Activated CD4-positive, alpha-beta T cell treated with anti-CD3 and anti-CD28 coated beads, Interleukin-2, Interleukin-4, amounts not matched to agents 100 ng/mL and 50 ng/mL, durations not matched to agents 16 hours and 8 hours (primary cell): ENCODE results near the gene POLR1E.

ENCODE experiments used
- DNase-seq: peaks from one replicate; pipeline ENCODE4 v3.0.0-alpha.2; 2020; ENCODE audit warnings: low spot score

The POLR1E gene

GRCh38 chr9:37485389-37486255 is at the start of gene POLR1E:
POLR1E (plus strand) TSS chr9:37485948; CDS start chr9:37486048, 100 bp downstream.
- DNase-seq, result peak; percentile 98

GRCh38 chr9:37436540-37436939 is 49.2 kb upstream of the POLR1E start:
- no peak for DNase-seq

- no peak for DNase-seq
These were observed 48.7 kb upstream of the POLR1E start for GRCh38 chr9:37437010-37437409.

- no peak for DNase-seq
These were observed 48.1 kb upstream of the POLR1E start for GRCh38 chr9:37437621-37438020.

- DNase-seq, result no peak
These were observed 47.4 kb upstream of the POLR1E start for GRCh38 chr9:37438359-37438758.

GRCh38 chr9:37441776-37442370 is 43.9 kb upstream of the POLR1E start:
- no peak for DNase-seq

- DNase-seq, result no peak
These were observed 43.2 kb upstream of the POLR1E start for GRCh38 chr9:37442556-37442955.

- no peak for DNase-seq
These were observed 42.2 kb upstream of the POLR1E start for GRCh38 chr9:37443566-37443965.

- DNase-seq, result no peak
These were observed 40.9 kb upstream of the POLR1E start for GRCh38 chr9:37444890-37445289.

- no peak for DNase-seq
These were observed 39.9 kb upstream of the POLR1E start for GRCh38 chr9:37445832-37446231.

- DNase-seq, result no peak
These were observed 39.3 kb upstream of the POLR1E start for GRCh38 chr9:37446401-37446800.

GRCh38 chr9:37447111-37447510 is 38.6 kb upstream of the POLR1E start:
- no peak for DNase-seq

- DNase-seq, result no peak
These were observed 35.7 kb upstream of the POLR1E start for GRCh38 chr9:37449862-37450632.

- DNase-seq, result no peak
These were observed 34.1 kb upstream of the POLR1E start for GRCh38 chr9:37451628-37452027.

- no peak for DNase-seq
These were observed 33.1 kb upstream of the POLR1E start for GRCh38 chr9:37452611-37453010.

GRCh38 chr9:37453827-37454226 is 31.9 kb upstream of the POLR1E start:
- no peak for DNase-seq

GRCh38 chr9:37454238-37454637 is 31.5 kb upstream of the POLR1E start:
- no peak for DNase-seq

- DNase-seq, result no peak
These were observed 29.7 kb upstream of the POLR1E start for GRCh38 chr9:37455884-37456647.

- DNase-seq, result no peak
These were observed 28.9 kb upstream of the POLR1E start for GRCh38 chr9:37456817-37457216.

- no peak for DNase-seq
These were observed 21.7 kb upstream of the POLR1E start for GRCh38 chr9:37464006-37464405.

GRCh38 chr9:37464426-37465248 is 21.1 kb upstream of the POLR1E start:
- peak; percentile 58 for DNase-seq
